Measurements from ENCODE around the gene CEP44.

GRCh38 chr4:174286870-174287269, 3.2 kb downstream of the CEP44 start:
- no peak for TF ChIP-seq EZH2 (IDR thresholded peaks at IDR 0.05; ENCODE audit: insufficient read depth, low read length)
- TF ChIP-seq CTCF (IDR thresholded peaks at IDR 0.05; ENCODE audit: insufficient read depth, low read depth, low read length) = no peak
